GM21825 (cell line): Measurements from ENCODE around the gene GALNT8.
"Not testable (repeated sequence)": the region's sequence is repeated elsewhere in the genome, so short reads cannot be mapped to it uniquely, and the experiment has no call there.

ENCODE experiments used
- ATAC-seq: cut with Tn5 transposase; IDR thresholded peaks from one replicate; pipeline ENCODE4 v1.9.1; 2021; ENCODE audit warnings: mild to moderate bottlenecking, moderate library complexity; ENCODE audit not compliant: unreplicated experiment

GALNT8 gene

GRCh38 chr12:4719821-4720636, at the start of gene GALNT8:
Gene GALNT8, plus strand, starts transcription at chr12:4720400. Its CDS starts 278 bp downstream, at chr12:4720678.
- ATAC-seq = no peak

- ATAC-seq = no peak
Observed at GRCh38 chr12:4679711-4680110, 40.5 kb upstream of the GALNT8 start.

- ATAC-seq = no peak
Observed at GRCh38 chr12:4681732-4682131, 38.5 kb upstream of the GALNT8 start.

GRCh38 chr12:4685317-4685716, 34.9 kb upstream of the GALNT8 start:
- ATAC-seq = no peak

- ATAC-seq = no peak
Observed at GRCh38 chr12:4690760-4691159, 29.4 kb upstream of the GALNT8 start.

- ATAC-seq = no peak
Observed at GRCh38 chr12:4700621-4701026, 19.6 kb upstream of the GALNT8 start.

GRCh38 chr12:4701395-4702190, 18.6 kb upstream of the GALNT8 start:
- no peak for ATAC-seq

- ATAC-seq = no peak
Observed at GRCh38 chr12:4703676-4704075, 16.5 kb upstream of the GALNT8 start.

GRCh38 chr12:4705824-4706223, 14.4 kb upstream of the GALNT8 start:
- no peak for ATAC-seq

- no peak for ATAC-seq
Observed at GRCh38 chr12:4707306-4707705, 12.9 kb upstream of the GALNT8 start.

- no peak for ATAC-seq
Observed at GRCh38 chr12:4710113-4710512, 10.1 kb upstream of the GALNT8 start.

- ATAC-seq = no peak
Observed at GRCh38 chr12:4714879-4715278, 5.3 kb upstream of the GALNT8 start.

GRCh38 chr12:4717806-4718205, 2.4 kb upstream of the GALNT8 start:
- ATAC-seq = no peak

- no peak for ATAC-seq
Observed at GRCh38 chr12:4720637-4720995, 416 bp downstream of the GALNT8 start.

GRCh38 chr12:4721587-4721986, 1.4 kb downstream of the GALNT8 start:
- ATAC-seq = not testable (repeated sequence)

GRCh38 chr12:4723226-4723625, 3.0 kb downstream of the GALNT8 start:
- no peak for ATAC-seq

GRCh38 chr12:4725057-4725456, 4.9 kb downstream of the GALNT8 start:
- no peak for ATAC-seq

GRCh38 chr12:4734625-4735340, 14.6 kb downstream of the GALNT8 start:
- ATAC-seq = no peak

GRCh38 chr12:4736091-4736490, 15.9 kb downstream of the GALNT8 start:
- no peak for ATAC-seq

- ATAC-seq = no peak
Observed at GRCh38 chr12:4738541-4738940, 18.3 kb downstream of the GALNT8 start.

- no peak for ATAC-seq
Observed at GRCh38 chr12:4742416-4742970, 22.3 kb downstream of the GALNT8 start.
